Measurements from ENCODE around the gene HHIPL1.
"Not testable (repeated sequence)": the region's sequence is repeated elsewhere in the genome, so short reads cannot be mapped to it uniquely, and the experiment has no call there.

The HHIPL1 gene

DNA sequence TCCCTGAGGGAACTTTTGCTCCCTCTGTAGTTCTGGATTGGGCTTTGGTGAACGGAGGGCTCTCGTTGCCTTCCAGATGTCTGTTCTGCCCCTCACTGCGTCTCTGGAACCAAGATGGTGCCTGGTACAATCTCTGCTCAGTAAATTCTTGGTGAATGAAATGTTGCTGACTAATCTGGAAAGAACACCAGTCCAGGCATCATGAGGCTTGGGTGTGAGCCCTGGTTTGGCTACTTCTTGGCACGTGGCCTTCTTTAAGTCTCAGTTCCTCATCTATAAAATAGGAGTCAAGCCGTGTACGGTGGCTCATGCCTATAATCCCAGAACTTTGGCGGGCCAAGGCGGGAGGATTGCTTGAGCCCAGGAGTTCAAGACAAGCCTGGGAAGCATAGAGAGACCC is 4.3 kb downstream of the HHIPL1 start:
- ATAC-seq (replicated peaks), result no peak
- Mint-ChIP-seq H3K4me1 (ENCODE audit: low read depth in 2 of 2) (peaks cover 0 to under 1% of the 10 kb centered on the region in 2 donors), H3K36me3 (ENCODE audit: insufficient read depth) (no peaks in the 10 kb centered on the region), H3K4me3 (no peak overlapping the region), H3K27ac (no peak overlapping the region), H3K27me3 (peaks cover 33 to 80% of the 10 kb centered on the region in 2 donors), H3K9me3 (no peaks in the 10 kb centered on the region)
- DNase-seq, result no peak

DNA sequence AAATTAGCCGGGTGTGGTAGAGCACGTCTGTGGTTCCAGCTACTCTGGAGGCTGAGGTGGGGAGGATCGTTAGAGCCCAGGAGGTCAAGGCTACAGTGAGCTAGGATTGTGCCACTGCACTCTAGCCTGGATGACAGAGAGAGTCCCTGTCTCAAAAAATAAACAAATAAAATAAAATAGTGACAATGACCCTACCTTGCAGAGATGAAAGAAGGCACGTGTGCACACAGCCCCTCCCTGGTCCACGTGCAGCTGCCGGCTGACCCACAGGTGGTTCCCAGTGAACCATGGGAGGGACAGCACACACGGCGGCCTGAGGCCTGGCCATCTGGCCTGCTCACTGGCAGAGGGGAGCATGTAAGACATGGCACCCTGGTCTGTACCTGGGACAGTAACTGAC is 4.7 kb downstream of the HHIPL1 start:
- peaks cover 33 to 80% of the 10 kb centered on the region in 2 donors for H3K27me3 Mint-ChIP-seq
- DNase-seq, result no peak
- H3K4me1 Mint-ChIP-seq (ENCODE audit: low read depth in 2 of 2), result no peaks in the 10 kb centered on the region
- H3K27ac Mint-ChIP-seq, result no peak overlapping the region
- no peak for ATAC-seq (replicated peaks)
- no peak overlapping the region for H3K4me3 Mint-ChIP-seq
- H3K36me3 Mint-ChIP-seq (ENCODE audit: insufficient read depth), result no peaks in the 10 kb centered on the region
- no peaks in the 10 kb centered on the region for H3K9me3 Mint-ChIP-seq

DNA sequence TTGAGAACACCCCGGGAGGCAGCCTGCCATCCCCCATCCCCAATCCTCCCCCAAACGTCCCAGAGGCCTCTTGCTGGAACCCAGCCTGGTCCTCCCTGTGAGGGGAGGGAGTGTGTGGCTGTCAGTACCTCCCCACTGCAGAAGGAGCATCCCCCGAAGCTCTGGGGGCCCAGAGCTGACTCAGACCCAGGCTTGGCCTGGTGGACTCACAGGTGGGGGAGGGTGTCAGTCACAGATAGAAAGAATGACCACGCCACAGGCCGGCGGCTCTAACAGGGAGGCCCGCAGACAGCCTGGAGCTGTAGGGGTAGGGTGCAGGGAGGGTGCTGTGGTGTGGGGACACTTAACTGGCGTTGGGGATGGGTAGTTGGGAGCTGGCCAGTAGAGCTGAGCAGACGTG is 5.3 kb downstream of the HHIPL1 start:
- ATAC-seq (replicated peaks) (no peak), DNase-seq (no peak)
- Mint-ChIP-seq H3K4me3 (no peak overlapping the region), H3K27ac (no peak overlapping the region), H3K4me1 (ENCODE audit: low read depth in 2 of 2) (no peaks in the 10 kb centered on the region), H3K9me3 (no peaks in the 10 kb centered on the region), H3K36me3 (ENCODE audit: insufficient read depth) (no peaks in the 10 kb centered on the region), H3K27me3 (peaks cover 37 to 86% of the 10 kb centered on the region in 2 donors)

DNA sequence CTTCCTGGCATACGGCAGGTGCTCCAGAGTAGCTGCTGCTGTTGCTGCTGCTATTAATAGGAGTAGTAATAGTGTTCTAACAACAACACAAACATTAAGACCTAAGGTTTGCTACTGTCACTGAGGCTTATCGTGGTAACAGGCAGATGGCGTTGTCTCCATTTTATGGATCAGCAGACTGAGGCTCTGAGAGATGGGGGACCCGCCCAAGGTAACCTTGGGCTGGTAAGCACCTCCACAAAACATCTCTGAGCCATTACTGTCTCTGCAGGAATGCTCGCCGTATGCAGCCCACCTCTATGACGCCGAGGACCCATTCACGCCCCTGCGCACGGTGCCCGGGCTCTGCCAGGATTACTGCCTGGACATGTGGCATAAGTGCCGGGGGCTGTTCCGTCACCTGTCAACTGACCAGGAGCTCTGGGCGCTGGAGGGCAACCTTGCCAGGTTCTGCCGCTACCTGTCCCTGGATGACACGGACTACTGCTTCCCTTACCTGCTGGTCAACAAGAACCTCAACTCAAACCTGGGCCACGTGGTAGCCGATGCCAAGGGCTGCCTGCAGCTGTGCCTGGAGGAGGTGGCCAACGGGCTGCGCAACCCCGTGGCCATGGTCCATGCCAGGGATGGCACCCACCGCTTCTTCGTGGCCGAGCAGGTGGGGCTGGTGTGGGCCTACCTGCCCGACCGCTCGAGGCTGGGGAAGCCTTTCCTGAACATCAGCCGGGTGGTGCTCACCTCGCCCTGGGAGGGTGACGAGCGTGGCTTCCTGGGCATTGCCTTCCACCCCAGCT is 7.2 kb downstream of the HHIPL1 start:
- DNase-seq, result no peak
- Mint-ChIP-seq H3K9me3 (no peaks in the 10 kb centered on the region), H3K4me3 (no peak overlapping the region), H3K27me3 (peaks cover 46 to 88% of the 10 kb centered on the region in 2 donors), H3K4me1 (ENCODE audit: low read depth in 2 of 2) (no peaks in the 10 kb centered on the region), H3K36me3 (ENCODE audit: insufficient read depth) (peaks cover 2% of the 10 kb centered on the region), H3K27ac (no peak overlapping the region)
- no peak for ATAC-seq (replicated peaks)

DNA sequence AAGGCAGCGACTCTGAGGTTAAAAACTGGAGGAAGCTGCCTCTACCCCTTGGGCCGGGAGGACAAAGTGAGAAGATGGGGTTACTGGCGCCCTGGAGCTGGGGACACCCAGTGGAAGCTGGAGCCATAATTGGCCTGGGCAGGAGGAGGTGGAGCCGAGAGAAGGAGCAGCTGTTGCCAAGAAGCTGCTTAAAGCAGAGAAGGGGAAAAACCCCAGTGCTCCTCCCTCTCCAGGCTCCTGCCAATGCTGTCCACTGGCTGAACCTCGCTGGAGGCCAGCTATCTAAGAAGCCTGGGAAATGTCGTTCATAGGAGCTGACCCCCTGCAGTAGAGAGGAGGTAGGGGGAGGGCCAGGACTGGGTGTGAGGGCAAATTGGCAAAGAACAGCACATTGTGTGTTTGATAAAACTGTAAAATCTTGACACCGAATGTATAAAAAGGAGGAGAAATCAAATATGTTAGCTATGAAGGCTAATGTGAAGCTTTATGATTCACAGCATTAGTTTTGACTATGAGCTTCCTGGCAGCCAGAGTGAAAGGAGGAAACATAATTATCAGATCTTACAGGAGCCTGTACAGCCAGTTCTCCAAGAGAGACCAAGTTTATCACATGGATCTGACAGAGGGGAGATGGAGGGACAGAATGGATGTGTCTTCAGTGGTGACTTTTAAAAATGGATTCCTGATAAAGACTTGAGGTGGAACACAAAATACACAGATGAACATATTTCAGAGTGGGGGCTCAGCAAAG is 9.5 kb downstream of the HHIPL1 start:
- no peaks in the 10 kb centered on the region for H3K4me1 Mint-ChIP-seq (ENCODE audit: low read depth in 2 of 2)
- peaks cover 2% of the 10 kb centered on the region for H3K36me3 Mint-ChIP-seq (ENCODE audit: insufficient read depth)
- peaks cover 59 to 85% of the 10 kb centered on the region in 2 donors for H3K27me3 Mint-ChIP-seq
- DNase-seq, result no peak
- no peak overlapping the region for H3K4me3 Mint-ChIP-seq
- H3K9me3 Mint-ChIP-seq, result no peaks in the 10 kb centered on the region
- H3K27ac Mint-ChIP-seq, result no peak overlapping the region
- ATAC-seq (replicated peaks), result no peak

DNA sequence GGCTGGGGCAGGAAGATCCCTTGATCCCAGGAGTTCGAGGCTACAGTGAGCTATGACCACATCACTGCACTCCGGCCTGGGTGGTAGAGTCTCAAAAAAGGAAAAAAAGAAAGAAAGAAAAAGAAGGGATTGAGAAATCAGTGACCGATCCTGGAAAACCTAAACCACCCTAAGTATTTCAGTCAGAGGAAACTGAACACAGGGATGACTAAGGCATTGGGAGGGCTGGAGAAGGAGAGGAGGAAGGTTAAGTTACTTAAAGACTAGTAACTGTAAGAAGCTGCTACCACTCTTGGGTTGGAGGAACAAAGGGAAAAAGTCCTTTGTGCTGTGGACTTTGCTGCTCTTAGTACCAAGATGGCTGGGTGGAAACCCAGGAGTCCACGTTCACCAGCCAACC is 10.6 kb downstream of the HHIPL1 start:
- Mint-ChIP-seq H3K4me1 (ENCODE audit: low read depth in 2 of 2) (peaks cover 0 to 2% of the 10 kb centered on the region in 2 donors), H3K9me3 (no peaks in the 10 kb centered on the region), H3K36me3 (ENCODE audit: insufficient read depth) (peaks cover 2% of the 10 kb centered on the region), H3K27ac (no peak overlapping the region), H3K4me3 (no peak overlapping the region), H3K27me3 (peaks cover 62 to 81% of the 10 kb centered on the region in 2 donors)
- no peak for ATAC-seq (replicated peaks)
- DNase-seq, result no peak

DNA sequence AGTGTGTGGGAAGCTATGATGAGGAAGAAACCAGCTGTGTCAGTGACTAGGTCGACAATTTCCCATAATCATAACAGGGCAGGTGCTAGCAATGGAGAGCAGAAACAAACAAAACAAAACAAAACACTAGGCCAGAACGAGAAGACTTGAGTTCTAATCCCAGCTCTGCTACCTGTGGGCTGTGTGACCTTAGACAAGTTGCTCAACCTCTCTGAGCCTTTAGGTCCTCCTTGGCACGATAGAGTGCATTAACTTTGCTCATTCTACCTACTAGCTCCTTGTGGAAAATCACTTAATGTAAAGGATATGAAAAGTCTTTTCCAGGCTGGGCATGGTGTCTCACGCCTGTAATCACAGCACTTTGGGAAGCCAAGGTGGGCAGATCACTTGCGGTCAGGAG is 11.2 kb downstream of the HHIPL1 start:
- peaks cover 61 to 81% of the 10 kb centered on the region in 2 donors for H3K27me3 Mint-ChIP-seq
- H3K4me3 Mint-ChIP-seq, result no peak overlapping the region

DNA sequence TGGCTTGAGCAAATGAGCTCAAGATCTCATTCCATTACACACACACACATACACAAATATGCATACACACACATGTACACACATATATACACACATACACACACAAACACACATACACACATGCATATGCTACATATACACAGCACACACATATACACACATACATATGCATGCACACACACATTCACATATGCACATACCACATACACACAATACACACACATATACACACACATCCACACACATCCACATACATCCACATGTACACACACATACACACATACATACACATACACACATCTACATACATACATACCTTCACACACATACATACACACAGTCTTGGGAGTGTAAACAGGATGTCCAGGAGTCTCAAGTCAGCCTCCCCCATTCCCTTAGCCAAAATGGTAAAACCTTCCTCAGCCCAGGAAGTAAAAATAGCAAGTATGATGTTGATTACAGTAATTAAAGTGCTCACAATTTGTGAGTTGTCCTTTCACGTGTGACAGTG is 12.8 kb downstream of the HHIPL1 start:
- Mint-ChIP-seq H3K4me3 (no peak overlapping the region), H3K27me3 (peaks cover 58 to 88% of the 10 kb centered on the region in 2 donors), H3K4me1 (ENCODE audit: low read depth in 2 of 2) (peaks cover 0 to 2% of the 10 kb centered on the region in 2 donors), H3K9me3 (no peaks in the 10 kb centered on the region), H3K36me3 (ENCODE audit: insufficient read depth) (peaks cover 2% of the 10 kb centered on the region), H3K27ac (no peak overlapping the region)
- DNase-seq (no peak), ATAC-seq (replicated peaks) (no peak)

More for the DNA sequence above, 11.2 kb downstream of the HHIPL1 start:
- no peak for DNase-seq
- Mint-ChIP-seq H3K9me3 (no peaks in the 10 kb centered on the region), H3K27ac (no peak overlapping the region), H3K36me3 (ENCODE audit: insufficient read depth) (peaks cover 2% of the 10 kb centered on the region), H3K4me1 (ENCODE audit: low read depth in 2 of 2) (peaks cover 0 to 2% of the 10 kb centered on the region in 2 donors)
- no peak for ATAC-seq (replicated peaks)

DNA sequence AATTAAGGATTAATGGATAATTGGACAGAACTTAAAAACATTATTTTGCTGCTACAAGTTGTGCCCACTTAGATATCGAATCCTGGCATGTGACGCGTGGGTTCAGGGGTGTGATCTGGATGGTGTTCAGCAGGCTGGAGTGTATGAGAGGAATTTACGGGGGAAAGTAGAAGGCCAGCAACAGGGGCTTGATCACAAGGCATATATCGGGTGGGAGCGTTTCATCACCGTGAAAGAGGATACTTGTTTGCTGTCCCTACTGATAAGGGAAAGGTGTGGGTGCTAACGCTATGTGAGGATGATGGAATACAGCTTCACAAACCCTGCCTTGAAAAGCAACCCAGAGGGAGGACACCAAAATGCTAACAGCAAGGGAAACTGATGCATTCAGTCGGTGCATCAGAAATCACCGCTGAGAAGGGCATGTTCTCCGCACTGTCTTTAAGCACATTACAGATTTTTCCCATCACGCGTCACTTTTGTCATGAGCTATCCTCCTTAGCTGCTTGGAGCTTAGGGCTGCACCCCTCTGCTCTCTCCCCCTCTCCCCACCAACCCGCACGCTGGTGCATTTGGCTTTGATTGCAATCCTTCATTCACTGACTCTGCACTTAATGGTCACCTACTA is 13.4 kb downstream of the HHIPL1 start:
- H3K27ac Mint-ChIP-seq, result no peak overlapping the region
- no peaks in the 10 kb centered on the region for H3K9me3 Mint-ChIP-seq
- H3K36me3 Mint-ChIP-seq (ENCODE audit: insufficient read depth), result peaks cover 2% of the 10 kb centered on the region
- H3K4me3 Mint-ChIP-seq, result no peak overlapping the region
- DNase-seq (no peak), ATAC-seq (replicated peaks) (no peak)
- peaks cover 0 to 2% of the 10 kb centered on the region in 2 donors for H3K4me1 Mint-ChIP-seq (ENCODE audit: low read depth in 2 of 2)
- H3K27me3 Mint-ChIP-seq, result peaks cover 58 to 91% of the 10 kb centered on the region in 2 donors

DNA sequence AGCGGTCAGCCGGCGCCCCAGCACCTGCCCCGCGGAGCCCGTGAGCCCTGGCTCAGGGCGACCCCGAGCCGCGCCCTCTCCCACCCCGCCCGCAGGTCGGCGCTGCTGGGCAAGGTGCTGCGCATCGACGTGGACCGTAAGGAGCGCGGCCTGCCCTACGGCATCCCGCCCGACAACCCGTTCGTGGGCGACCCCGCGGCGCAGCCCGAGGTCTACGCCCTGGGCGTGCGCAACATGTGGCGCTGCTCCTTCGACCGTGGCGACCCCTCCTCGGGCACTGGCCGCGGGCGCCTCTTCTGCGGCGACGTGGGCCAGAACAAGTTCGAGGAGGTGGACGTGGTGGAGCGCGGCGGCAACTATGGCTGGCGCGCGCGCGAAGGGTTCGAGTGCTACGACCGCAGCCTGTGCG is 14.4 kb downstream of the HHIPL1 start:
- Mint-ChIP-seq H3K27me3 (peaks cover 50 to 91% of the 10 kb centered on the region in 2 donors), H3K4me1 (ENCODE audit: low read depth in 2 of 2) (peaks cover 0 to 2% of the 10 kb centered on the region in 2 donors), H3K27ac (no peak overlapping the region), H3K9me3 (no peaks in the 10 kb centered on the region), H3K36me3 (ENCODE audit: insufficient read depth) (peaks cover 2% of the 10 kb centered on the region), H3K4me3 (no peak overlapping the region)
- ATAC-seq (replicated peaks) (peak; percentile 54), DNase-seq (no peak)

DNA sequence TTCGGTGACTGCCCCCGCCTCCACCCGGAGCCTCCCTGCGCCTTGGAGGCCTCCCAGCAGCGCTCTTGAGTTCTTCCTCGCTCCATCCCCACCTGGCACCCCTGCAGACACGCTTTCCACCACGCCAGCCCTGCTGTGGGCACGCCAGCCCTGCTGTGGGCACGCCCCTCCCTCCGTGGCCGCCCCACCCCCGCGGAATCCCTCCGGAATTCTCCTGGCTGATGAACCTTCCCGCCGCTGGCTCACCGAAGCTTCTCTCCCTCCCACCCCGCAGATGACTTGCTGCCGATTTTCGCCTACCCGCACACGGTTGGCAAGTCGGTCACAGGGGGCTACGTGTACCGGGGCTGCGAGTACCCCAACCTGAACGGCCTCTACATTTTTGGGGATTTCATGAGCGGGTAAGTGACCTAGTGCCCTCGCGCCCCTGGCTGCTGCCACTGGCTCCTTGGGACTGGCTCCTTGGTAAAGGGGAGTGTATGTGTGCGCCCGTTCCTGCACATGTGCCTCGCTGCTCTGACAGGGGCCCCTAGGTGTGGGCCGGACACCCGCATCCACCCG is 15.2 kb downstream of the HHIPL1 start:
- DNase-seq (no peak), ATAC-seq (replicated peaks) (no peak)
- Mint-ChIP-seq H3K9me3 (no peaks in the 10 kb centered on the region), H3K4me3 (peak overlapping the region in 1 of 2 donors; percentile 41), H3K36me3 (ENCODE audit: insufficient read depth) (peaks cover 2% of the 10 kb centered on the region), H3K27ac (no peak overlapping the region), H3K27me3 (peaks cover 44 to 90% of the 10 kb centered on the region in 2 donors), H3K4me1 (ENCODE audit: low read depth in 2 of 2) (peaks cover 0 to 2% of the 10 kb centered on the region in 2 donors)

DNA sequence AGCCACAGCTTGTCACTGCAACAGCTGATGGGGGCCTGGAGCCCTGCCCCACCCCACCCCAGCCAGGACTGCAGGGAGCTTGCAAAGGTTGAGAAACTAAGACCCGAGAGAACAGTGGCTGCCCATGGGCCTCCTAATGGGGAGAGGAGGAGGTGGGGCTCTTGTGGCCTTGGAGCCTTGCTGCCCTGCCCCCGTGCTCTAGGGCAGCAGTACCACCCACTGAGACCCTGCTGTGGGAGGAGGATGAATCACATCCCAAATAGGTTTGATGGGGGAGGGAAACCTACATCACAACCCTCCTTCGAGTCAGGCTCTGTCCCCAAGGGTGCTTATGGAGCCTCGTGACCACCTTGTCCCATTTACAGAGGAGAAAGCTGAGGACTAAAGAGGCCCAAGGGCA is 15.9 kb downstream of the HHIPL1 start:
- Mint-ChIP-seq H3K9me3 (no peaks in the 10 kb centered on the region), H3K36me3 (ENCODE audit: insufficient read depth) (peaks cover 2% of the 10 kb centered on the region), H3K27me3 (peaks cover 37 to 83% of the 10 kb centered on the region in 2 donors), H3K4me1 (ENCODE audit: low read depth in 2 of 2) (peaks cover 0 to 2% of the 10 kb centered on the region in 2 donors), H3K4me3 (no peak overlapping the region), H3K27ac (no peak overlapping the region)
- no peak for DNase-seq
- no peak for ATAC-seq (replicated peaks)

DNA sequence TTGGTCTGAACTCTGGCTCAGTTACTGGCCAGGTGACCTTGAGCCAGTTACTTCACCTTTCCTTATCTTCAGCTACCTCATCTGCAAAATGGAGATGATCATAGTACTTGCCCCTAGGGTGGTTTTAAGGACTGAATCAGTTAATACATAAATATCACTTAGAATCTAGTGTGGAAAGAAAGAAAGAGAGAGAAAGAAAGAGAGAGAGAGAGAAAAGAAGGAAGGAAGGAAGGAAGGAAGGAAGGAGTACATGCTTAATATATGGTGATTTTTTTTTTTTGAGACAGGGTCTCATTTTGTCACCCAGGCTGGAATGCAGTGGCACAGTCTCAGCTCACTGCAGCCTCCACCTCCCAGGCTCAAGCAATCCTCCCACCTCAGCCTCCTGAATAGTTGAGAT is 16.3 kb downstream of the HHIPL1 start:
- not testable (repeated sequence) for DNase-seq; H3K4me3 Mint-ChIP-seq; H3K9me3 Mint-ChIP-seq; H3K36me3 Mint-ChIP-seq (ENCODE audit: insufficient read depth); H3K4me1 Mint-ChIP-seq (ENCODE audit: low read depth in 2 of 2); ATAC-seq (replicated peaks); H3K27ac Mint-ChIP-seq
- H3K27me3 Mint-ChIP-seq, result peaks cover 33 to 79% of the 10 kb centered on the region in 2 donors
